ENCODE results near the gene CDC25C. TPM values are rescaled to one million over a fixed set of nuclear protein-coding genes. Genes with fewer than 3 reads are reported as not detected.

The CDC25C gene
- total and polyA plus RNA-seq, 9 of the 15 experiments (the other 6 are each of a cell fraction or from before 2014, with no cell fraction given) = 19.1 to 63.7 (median 31.9) TPM

GRCh38 chr5:138336952-138337684 lies 5.5 kb upstream of the CDC25C start (continued):
- TF ChIP-seq HIVEP1 (CRISPR knock-in tag; IDR thresholded peaks at IDR 0.05) (no peak), BRF2 (IDR thresholded peaks at IDR 0.05; ENCODE audit: borderline replicate concordance, insufficient read depth, insufficient read length) (no peak), TAF1 (IDR thresholded peaks at IDR 0.05; ENCODE audit: control insufficient read depth, extremely low read depth, insufficient read depth, low read length, severe bottlenecking) (peak; percentile 72), CREB3 (tag; conservative IDR thresholded peaks at IDR 0.05; ENCODE audit: low read depth) (no peak), ZNF780A (CRISPR knock-in tag; IDR thresholded peaks at IDR 0.05) (no peak), POLR3G (IDR thresholded peaks at IDR 0.05; ENCODE audit: extremely low read depth, insufficient read length, insufficient replicate concordance) (no peak), ZNF431 (CRISPR knock-in tag; IDR thresholded peaks at IDR 0.05) (no peak), ZC3H11A (IDR thresholded peaks at IDR 0.05; ENCODE audit: low read depth, low read length) (no peak), HINFP (tag; conservative IDR thresholded peaks at IDR 0.05; ENCODE audit: low read depth) (peak; percentile 36; the same call in 1 of the 2 replicates), ATF2 (CRISPR knock-in tag; IDR thresholded peaks at IDR 0.05) (peak; percentile 98), ELK1 (CRISPR knock-in tag; IDR thresholded peaks at IDR 0.05) (no peak), ZNF354B (CRISPR knock-in tag; IDR thresholded peaks at IDR 0.05) (no peak), PRPF4 (IDR thresholded peaks at IDR 0.05; ENCODE audit: insufficient read depth, low read depth, low read length, poor library complexity, severe bottlenecking) (no peak), ZNF232 (CRISPR knock-in tag; IDR thresholded peaks at IDR 0.05) (no peak), ZNF592 (IDR thresholded peaks at IDR 0.05) (no peak), PTTG1 (tag; IDR thresholded peaks at IDR 0.05; ENCODE audit: low read depth) (no peak)

Measured in K562 (cell line).